ENCODE measurements around the gene MYEF2. TPM values are rescaled to one million over a fixed set of nuclear protein-coding genes. Genes with fewer than 3 reads are reported as not detected.

MYEF2 gene
- total and polyA plus RNA-seq, 4 donors, result 0.07 to 1.2 (median 0.33) TPM

DNA sequence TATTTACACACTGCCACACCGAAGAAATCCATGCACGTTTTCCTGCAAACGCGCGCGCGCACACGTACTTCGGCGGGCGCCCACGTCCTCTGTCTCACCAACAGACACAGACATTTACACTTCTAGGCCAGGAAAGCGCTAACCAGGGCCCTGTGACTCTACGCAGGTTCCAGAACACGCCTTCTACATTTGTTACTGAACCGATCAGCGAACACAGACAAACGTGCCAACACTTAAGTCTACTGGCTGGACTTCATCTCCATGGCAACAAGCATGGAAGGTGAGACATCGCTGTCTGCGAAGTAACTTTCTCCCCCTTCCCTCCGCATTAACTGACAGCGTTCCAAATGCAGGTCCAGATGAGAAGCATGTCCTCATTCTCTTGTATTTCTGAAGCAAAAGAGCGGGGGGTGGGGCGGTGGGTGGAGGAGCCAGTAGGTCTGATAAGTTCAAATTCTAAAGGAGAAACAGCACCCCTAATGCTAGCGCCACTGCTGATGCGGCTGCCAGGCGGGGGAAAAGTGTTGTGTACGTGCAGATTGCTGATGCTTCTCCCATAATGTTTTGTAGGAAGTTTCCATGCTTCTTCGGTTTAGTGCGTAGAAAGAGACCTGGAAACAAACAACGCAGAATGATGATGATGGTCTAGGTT is 13.6 kb upstream of the MYEF2 start, which contains the start of gene CTXN2:
Gene CTXN2 (plus strand): TSS at position 92 of the 652 bp plus-strand sequence. CDS start 9,636 bp downstream, outside the sequence.
- TF ChIP-seq JUND (IDR thresholded peaks at IDR 0.05), result no peak
- no peak within 1 kb of the TSS for H3K27ac ChIP-seq (ENCODE audit: low read depth in 1 of 2, low read length in 2 of 2)
- no peak within 1 kb of the TSS for H3K4me3 ChIP-seq (ENCODE audit: low read depth in 1 of 3, low read length in 3 of 3)
- H3K4me1 ChIP-seq (ENCODE audit: control insufficient read depth in 4 of 4, insufficient read depth in 4 of 4, low read length in 3 of 4), result no peaks in the 10 kb centered on the region
- no peak for DNase-seq (ENCODE audit: low spot score)
- peaks cover 0 to 9% (median 0%) of the 10 kb centered on the region in 4 donors for H3K27me3 ChIP-seq (ENCODE audit: control insufficient read depth in 4 of 4, insufficient read depth in 4 of 4, low read length in 3 of 4)
- H3K36me3 ChIP-seq (ENCODE audit: control insufficient read depth in 4 of 4, insufficient read depth in 3 of 4, low read depth in 1 of 4, low read length in 3 of 4), result no peaks in the 10 kb centered on the region
- H3K9me3 ChIP-seq (ENCODE audit: control insufficient read depth in 4 of 4, low read length in 3 of 4), result no peaks in the 10 kb centered on the region
- H3K9ac ChIP-seq (ENCODE audit: low read depth in 1 of 2, low read length in 2 of 2), result no peak within 1 kb of the TSS
- WGBS, result 9% methylated on average over 31 of the region's 31 CpGs

DNA sequence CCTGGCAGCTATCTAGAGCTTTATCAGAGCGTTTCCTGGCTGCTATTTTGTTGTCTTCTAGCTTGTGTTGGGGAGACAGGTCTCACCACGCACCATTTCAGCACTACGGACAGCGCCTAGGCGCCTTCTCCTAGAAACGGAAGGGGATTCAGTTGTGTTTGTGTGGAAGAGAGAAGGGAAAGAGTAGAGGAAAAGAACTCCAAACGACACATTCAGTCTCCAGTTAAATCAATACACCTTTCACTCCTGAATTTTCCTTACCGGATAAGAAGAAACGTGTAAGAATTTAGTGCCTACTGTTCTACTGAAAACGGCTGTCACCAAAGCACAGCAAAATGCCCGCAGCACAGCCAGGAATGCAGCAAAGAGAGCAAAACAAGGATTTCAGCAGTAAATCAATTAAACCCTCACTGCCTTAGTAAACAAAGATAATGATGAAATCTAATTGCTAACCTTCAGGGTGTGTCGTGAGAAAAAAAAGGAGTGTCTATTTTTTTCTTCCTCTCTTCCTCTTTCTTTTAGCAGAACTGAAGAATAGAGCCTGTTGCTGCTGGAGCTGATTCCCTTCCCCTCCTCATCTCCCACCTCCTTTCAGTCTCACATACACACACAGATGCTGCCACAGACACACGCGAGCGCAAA is 13.0 kb upstream of the MYEF2 start:
- Histone ChIP-seq H3K27me3 (ENCODE audit: control insufficient read depth in 4 of 4, insufficient read depth in 4 of 4, low read length in 3 of 4) (peaks cover 0 to 9% (median 0%) of the 10 kb centered on the region in 4 donors), H3K4me3 (ENCODE audit: low read depth in 1 of 3, low read length in 3 of 3) (no peak overlapping the region), H3K27ac (ENCODE audit: low read depth in 1 of 2, low read length in 2 of 2) (no peak overlapping the region), H3K9ac (ENCODE audit: low read depth in 1 of 2, low read length in 2 of 2) (no peak overlapping the region), H3K4me1 (ENCODE audit: control insufficient read depth in 4 of 4, insufficient read depth in 4 of 4, low read length in 3 of 4) (no peaks in the 10 kb centered on the region), H3K9me3 (ENCODE audit: control insufficient read depth in 4 of 4, low read length in 3 of 4) (no peaks in the 10 kb centered on the region), H3K36me3 (ENCODE audit: control insufficient read depth in 4 of 4, insufficient read depth in 3 of 4, low read depth in 1 of 4, low read length in 3 of 4) (no peaks in the 10 kb centered on the region)
- TF ChIP-seq, protein P1, sequence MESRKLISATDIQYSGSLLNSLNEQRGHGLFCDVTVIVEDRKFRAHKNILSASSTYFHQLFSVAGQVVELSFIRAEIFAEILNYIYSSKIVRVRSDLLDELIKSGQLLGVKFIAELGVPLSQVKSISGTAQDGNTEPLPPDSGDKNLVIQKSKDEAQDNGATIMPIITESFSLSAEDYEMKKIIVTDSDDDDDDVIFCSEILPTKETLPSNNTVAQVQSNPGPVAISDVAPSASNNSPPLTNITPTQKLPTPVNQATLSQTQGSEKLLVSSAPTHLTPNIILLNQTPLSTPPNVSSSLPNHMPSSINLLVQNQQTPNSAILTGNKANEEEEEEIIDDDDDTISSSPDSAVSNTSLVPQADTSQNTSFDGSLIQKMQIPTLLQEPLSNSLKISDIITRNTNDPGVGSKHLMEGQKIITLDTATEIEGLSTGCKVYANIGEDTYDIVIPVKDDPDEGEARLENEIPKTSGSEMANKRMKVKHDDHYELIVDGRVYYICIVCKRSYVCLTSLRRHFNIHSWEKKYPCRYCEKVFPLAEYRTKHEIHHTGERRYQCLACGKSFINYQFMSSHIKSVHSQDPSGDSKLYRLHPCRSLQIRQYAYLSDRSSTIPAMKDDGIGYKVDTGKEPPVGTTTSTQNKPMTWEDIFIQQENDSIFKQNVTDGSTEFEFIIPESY (IDR thresholded peaks at IDR 0.05), result no peak
- TF ChIP-seq, protein P2, sequence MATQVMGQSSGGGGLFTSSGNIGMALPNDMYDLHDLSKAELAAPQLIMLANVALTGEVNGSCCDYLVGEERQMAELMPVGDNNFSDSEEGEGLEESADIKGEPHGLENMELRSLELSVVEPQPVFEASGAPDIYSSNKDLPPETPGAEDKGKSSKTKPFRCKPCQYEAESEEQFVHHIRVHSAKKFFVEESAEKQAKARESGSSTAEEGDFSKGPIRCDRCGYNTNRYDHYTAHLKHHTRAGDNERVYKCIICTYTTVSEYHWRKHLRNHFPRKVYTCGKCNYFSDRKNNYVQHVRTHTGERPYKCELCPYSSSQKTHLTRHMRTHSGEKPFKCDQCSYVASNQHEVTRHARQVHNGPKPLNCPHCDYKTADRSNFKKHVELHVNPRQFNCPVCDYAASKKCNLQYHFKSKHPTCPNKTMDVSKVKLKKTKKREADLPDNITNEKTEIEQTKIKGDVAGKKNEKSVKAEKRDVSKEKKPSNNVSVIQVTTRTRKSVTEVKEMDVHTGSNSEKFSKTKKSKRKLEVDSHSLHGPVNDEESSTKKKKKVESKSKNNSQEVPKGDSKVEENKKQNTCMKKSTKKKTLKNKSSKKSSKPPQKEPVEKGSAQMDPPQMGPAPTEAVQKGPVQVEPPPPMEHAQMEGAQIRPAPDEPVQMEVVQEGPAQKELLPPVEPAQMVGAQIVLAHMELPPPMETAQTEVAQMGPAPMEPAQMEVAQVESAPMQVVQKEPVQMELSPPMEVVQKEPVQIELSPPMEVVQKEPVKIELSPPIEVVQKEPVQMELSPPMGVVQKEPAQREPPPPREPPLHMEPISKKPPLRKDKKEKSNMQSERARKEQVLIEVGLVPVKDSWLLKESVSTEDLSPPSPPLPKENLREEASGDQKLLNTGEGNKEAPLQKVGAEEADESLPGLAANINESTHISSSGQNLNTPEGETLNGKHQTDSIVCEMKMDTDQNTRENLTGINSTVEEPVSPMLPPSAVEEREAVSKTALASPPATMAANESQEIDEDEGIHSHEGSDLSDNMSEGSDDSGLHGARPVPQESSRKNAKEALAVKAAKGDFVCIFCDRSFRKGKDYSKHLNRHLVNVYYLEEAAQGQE (IDR thresholded peaks at IDR 0.05), result peak; percentile 100
- DNase-seq (ENCODE audit: low spot score), result peak; percentile 61
- WGBS, result 5% methylated on average over 15 of the region's 15 CpGs

DNA sequence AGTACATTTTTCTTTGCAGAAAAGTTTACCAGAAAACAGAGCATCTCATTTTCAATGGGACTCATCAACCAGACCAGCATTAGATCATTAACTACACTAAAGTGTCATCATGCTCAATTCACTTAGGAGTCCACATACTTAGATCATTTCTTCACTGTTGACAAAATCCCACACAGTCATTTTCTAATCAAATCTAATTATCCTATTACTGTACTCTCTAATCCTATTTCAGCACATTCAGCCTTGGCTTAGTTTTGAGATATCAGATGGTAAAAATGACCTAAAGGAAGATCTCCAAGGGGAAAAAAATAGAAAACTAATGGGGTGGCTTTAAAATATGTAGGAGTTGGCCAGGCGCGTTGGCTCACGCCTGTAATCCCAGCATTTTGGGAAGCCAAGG is 8.2 kb upstream of the MYEF2 start:
- peaks cover 0 to 4% (median 0%) of the 10 kb centered on the region in 4 donors for H3K27me3 ChIP-seq (ENCODE audit: control insufficient read depth in 4 of 4, insufficient read depth in 4 of 4, low read length in 3 of 4)
- no peaks in the 10 kb centered on the region for H3K36me3 ChIP-seq (ENCODE audit: control insufficient read depth in 4 of 4, insufficient read depth in 3 of 4, low read depth in 1 of 4, low read length in 3 of 4)
- TF ChIP-seq, protein P1 (IDR thresholded peaks at IDR 0.05), result no peak
- no peak for TF ChIP-seq TAF1 (conservative IDR thresholded peaks at IDR 0.05)
- DNase-seq (ENCODE audit: low spot score), result no peak
- no peak overlapping the region for H3K4me3 ChIP-seq (ENCODE audit: low read depth in 1 of 3, low read length in 3 of 3)
- WGBS, result 90% methylated on average over 3 of the region's 3 CpGs
- H3K9me3 ChIP-seq (ENCODE audit: control insufficient read depth in 4 of 4, low read length in 3 of 4), result no peaks in the 10 kb centered on the region
- no peak overlapping the region for H3K9ac ChIP-seq (ENCODE audit: low read depth in 1 of 2, low read length in 2 of 2)
- no peak overlapping the region for H3K27ac ChIP-seq (ENCODE audit: low read depth in 1 of 2, low read length in 2 of 2)
- no peaks in the 10 kb centered on the region for H3K4me1 ChIP-seq (ENCODE audit: control insufficient read depth in 4 of 4, insufficient read depth in 4 of 4, low read length in 3 of 4)

Data from liver (tissue), 9 donors.